HTR-8/SVneo (cell line): ENCODE results near the gene XDH.

Experiments
- DNase-seq: peaks from one replicate; pipeline ENCODE4 v3.0.0; 2011; ENCODE audit warnings: low spot score, mixed read lengths; ENCODE audit not compliant: insufficient read length
- FAIRE-seq: peaks from 2 replicates; lab custom pipeline; 2011; peaks lifted over from hg19 to GRCh38; lab: Jason Lieb, UNC

Gene XDH

GRCh38 chr2:31297751-31298150 is 116.8 kb downstream of the XDH start:
- DNase-seq, result peak; percentile 54

GRCh38 chr2:31296641-31297287 is 117.8 kb downstream of the XDH start:
- FAIRE-seq, result no peak
- no peak for DNase-seq

More at GRCh38 chr2:31297751-31298150, 116.8 kb downstream of the XDH start:
- FAIRE-seq, result peak; percentile 65

GRCh38 chr2:31294196-31294595 is 120.3 kb downstream of the XDH start:
- no peak for DNase-seq

GRCh38 chr2:31287654-31288053 is 126.9 kb downstream of the XDH start:
- FAIRE-seq (peak; percentile 64), DNase-seq (peak; percentile 55)

More at GRCh38 chr2:31294196-31294595, 120.3 kb downstream of the XDH start:
- no peak for FAIRE-seq

- DNase-seq, result peak; percentile 42
- FAIRE-seq, result no peak
Observed at GRCh38 chr2:31286961-31287550, 127.5 kb downstream of the XDH start.

DNA sequence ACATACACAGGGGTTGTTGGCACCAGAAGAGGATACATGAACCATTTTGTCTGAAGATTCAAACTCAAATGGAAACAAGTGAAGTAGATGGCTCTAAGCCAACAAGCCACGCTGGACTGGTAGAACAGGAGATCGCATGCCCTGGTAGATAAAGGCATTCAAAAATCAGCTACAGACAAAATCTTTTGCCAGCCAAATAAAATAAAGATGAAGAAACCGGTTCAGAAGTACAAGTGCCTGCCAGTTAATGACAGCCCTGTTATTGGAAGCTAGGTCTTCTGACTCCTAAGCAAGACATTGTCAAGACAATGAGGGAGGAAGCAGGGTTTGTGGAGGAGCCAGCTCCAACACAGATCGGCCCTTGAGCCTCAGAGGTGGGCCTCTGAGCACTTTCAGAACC is 128.3 kb downstream of the XDH start:
- DNase-seq (no peak), FAIRE-seq (no peak)
